GM08714 (cell line): ENCODE measurements around the gene DYSF.

ENCODE experiments used
- H3K4me3 ChIP-seq: fragments of 200-500 bp; sonication (Bioruptor generic); 2 replicates; pipeline ENCODE4 v1.5.1; 2014; ENCODE audit warnings: mild to moderate bottlenecking, low read length, inconsistent platforms
- ZNF274 ChIP-seq: IDR thresholded peaks from 2 replicates; pipeline ENCODE4 v1.6.1; 2012; ENCODE audit warnings: mild to moderate bottlenecking, low read depth, low read length

DYSF gene

DNA sequence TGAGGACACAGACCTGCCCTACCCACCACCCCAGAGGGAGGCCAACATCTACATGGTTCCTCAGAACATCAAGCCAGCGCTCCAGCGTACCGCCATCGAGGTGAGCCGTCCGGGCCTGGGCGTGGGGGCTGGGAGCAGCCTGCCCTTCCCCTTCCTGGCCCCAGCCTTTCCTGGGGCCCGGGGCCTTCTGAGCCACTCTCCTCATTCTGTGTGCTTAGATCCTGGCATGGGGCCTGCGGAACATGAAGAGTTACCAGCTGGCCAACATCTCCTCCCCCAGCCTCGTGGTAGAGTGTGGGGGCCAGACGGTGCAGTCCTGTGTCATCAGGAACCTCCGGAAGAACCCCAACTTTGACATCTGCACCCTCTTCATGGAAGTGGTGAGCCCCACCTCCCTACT, 157.9 kb downstream of the DYSF start:
- TF ChIP-seq ZNF274 = no peak
- no peak overlapping the region for H3K4me3 ChIP-seq

DNA sequence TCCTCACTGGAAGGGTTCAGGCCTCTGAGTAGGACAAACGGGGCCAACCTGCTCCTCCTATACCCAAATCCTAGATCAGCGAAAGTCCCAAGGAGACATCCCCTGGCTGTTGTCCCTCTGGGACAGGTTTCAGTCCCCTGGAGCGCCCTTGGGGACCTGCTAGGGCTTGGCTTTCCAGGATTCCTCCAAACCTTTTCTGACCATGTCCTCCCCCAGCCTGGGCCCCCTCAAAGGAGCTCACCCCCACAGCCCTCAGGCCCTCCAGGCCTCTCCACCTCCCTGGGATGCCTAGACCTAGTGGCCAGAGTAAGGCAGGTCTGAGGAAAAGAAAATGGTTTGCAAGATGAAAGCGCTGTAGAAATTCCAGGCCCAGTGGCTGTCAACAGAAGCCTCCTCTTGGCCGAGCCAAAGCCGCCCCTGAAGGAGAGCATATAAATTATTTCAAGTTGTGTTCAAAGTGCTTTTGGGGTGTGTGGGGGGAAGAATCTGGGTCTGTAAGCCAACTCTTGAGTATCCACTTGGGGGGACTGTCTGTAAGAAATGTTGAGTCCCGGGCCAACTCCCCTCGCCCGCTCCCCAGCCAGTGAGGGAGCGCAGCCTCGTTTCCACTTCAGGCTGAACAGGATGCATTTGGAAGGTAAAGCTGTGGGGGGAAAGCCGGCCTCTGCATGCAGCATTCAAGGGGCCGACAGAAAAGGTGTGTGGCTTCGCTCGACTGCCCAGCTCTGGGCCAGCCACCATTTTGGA, 158.6 kb downstream of the DYSF start:
- no peak for TF ChIP-seq ZNF274
- H3K4me3 ChIP-seq = no peak overlapping the region

DNA sequence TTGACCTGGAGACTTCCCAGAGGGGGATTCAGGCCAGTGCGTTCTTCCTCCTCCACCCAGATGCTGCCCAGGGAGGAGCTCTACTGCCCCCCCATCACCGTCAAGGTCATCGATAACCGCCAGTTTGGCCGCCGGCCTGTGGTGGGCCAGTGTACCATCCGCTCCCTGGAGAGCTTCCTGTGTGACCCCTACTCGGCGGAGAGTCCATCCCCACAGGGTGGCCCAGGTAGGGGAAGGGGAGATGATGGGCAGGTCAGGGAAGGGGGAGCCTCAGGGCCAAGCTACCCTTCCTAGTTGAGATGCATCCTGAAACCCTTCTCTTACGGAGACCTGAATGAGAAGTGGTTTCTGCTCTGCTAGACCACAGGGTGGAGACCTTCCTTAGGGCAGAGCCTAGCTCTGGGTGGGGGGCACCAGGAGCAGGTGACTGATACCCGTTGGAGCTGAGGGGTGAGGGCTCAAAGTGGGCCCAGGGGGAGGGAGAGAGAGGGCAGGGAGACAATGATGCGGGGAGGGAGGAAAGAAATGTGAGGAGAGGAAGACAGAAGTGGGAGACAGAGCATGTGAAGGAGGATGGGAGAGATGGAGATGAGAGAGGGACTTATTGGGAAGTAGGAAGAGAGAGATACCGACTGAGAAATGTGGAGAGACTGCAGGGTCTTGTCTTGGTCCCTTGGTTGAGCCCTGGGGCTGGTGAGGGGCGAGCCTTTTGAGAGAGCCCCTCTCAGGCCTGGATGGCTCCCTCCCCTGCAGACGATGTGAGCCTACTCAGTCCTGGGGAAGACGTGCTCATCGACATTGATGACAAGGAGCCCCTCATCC, 159.4 kb downstream of the DYSF start:
- H3K4me3 ChIP-seq = no peak overlapping the region
- TF ChIP-seq ZNF274 = no peak

DNA sequence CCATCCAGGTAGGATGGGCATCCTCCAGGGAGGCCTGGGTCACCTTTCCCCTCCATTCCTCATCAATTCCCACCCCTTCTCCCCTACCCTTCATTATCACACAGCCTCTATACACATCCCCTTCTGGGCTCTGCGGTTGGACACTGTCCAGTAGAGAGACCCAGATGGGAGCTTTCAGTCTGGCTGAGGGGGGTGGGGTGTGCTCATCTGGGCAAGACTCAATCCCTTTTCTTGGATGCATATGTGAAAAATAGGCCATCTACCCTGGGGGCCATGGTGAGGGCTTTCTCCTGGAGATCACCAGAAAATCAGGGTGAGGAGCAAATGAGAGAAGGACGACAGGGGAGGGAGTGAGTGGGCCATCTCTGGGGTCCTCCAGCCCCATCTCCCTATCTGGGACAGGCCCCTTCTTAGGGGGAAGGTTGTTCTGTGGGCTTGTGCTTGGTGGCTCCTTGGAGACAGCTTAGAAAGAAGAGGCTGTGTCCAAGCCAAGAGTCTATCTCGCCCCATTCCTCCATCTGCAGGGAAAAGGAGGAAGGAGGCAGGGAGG, 160.1 kb downstream of the DYSF start:
- TF ChIP-seq ZNF274 = no peak

DNA sequence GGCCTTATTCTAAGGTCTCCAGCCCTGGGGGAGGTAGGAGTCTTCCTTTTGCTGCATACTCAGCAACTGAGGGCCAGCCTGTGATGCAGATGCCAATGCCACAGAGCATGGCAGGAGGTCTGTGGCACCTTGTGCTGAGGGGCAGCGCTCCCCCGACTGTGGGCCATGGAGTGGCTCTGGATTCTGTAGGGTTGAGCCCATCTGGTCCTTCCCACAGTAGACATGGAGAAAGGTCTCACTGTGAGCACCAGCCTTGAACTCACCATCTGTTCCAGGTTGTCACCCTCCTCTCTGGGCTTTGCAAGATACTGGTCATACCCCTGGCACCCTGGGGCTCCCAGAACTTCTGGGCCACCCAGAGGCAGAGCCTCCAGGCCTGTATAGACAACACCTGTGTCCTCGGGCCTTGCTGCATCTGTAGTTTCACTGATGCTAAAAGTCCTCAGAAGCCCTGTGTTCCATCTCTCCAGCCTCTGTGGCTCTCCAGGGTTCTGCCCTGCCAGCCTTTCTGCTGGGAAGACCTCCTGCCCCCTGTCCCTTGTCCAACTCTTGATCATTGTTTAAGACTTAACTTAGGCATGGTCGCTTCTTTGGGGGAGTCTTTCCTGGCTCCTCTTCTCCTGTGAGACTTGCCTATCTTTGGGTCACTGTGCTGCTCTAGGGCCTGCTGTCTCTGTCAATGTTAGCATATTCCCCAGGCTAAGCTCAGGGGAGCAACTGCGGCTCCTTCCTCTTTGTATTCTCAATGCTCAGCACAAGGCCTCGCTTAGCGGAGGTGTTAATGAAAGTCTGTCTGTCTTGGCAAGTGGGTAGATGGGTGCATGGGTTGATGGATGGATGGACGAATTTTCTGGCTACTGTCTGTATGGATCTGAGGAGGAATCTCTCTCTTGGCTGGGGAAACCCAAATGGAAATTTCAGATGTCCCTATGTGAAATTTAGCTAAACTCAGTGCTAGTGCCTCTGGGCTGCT, 160.9 kb downstream of the DYSF start:
- TF ChIP-seq ZNF274 = no peak

More for the DNA sequence above, 160.1 kb downstream of the DYSF start:
- no peak overlapping the region for H3K4me3 ChIP-seq

DNA sequence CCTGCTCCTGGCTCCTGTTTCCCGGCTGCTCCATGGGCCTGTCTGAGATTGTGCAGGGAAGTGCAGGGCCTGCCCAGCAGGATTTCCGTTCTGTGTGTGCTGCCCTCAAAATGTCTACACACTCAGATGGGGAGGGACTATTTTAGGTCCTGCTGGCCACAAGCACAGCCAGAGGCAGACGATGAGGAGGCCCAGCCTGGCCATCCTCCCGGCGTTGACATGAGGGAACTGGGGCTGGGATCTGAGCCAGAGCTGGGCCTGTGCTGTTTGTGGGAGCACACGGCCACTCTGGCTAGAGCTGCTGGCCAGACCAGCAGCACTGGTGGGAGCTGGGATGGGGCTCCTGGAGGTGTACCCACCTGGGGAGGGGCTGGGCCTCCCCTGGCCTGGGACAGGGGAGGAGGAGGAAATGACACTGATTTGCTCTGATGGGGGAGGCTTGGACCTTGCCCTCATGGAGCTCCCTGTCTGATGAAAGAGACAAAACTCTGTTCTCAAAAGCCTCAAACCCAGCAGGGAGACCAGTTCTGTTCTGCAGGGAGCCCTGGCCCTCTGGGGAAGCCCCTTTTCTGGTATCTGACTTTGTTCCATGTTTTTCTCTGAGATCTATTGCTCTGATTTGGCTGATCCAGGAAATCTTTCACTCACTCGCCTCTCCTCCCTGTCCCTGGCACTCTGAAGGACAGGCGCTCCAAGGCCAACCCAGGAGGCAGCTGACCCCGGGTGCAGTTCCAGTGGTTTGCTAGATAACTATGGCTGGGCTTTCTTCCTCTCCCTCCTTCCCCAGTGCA, 161.8 kb downstream of the DYSF start:
- no peak overlapping the region for H3K4me3 ChIP-seq
- no peak for TF ChIP-seq ZNF274

More for the DNA sequence above, 160.9 kb downstream of the DYSF start:
- H3K4me3 ChIP-seq = no peak overlapping the region

DNA sequence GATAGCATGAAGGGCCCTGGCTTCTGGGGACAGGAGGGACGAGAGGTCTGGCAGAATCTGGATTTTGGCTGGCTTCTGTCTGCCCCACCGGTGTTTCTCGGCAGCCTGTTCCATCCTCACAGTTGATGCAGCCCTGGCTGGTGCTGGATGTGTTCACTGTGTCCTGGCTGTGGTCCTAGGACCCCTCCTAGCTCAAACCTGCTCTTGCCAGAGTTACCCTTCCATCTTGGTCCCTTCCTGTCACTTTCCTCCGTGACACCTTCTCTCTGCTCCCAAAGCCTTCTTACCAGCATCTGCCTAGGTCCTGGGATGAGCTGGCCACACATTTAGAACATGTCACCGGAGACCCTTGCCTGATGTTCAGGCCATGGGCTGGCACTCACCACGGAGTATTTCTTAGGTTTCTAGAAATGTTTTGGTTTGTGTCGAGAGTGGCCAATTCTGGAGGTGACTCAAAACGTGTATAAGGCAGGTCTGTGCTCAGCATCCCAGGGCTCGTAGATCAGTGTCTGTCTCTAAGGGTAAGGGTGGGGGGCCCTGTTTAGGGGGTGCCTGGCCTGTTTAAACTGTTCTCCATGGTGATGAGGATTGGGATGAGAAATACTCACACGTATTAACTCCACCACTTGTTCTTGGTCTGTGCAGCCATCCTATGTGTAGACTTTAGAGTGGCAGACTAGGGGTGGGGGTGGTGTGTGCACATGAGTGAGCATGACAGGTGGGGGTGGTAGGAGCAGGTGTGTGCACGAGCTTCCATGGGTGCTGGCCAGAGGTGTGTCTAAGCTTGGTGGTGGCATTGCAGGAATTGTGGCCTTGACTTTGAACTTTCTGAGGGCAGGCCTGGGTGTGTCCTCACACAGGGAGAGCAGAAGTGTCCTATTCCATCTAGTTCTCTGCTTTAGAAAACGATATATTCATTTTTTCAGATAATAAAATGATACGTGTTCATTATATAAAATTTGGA, 162.7 kb downstream of the DYSF start:
- TF ChIP-seq ZNF274 = no peak
- H3K4me3 ChIP-seq = no peak overlapping the region

DNA sequence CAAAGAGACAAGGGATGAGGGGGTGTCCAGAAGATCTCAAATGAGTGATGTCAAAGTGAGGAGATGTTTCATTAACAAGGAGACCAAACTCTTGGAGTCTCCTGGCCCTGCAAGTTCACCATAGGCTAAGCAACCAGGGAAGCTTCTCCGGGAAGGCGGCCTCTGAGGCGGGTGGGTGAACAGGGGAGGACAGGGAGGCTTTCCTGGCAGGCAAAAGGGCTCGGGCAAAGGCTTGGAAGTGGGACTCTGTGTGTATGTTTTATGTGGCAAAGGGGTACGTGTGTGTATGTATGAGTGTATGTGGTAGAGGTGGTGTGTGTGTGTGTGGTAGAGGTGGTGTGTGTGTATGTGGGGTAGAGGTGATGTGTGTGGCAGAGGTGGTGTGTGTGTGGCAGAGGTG, 163.9 kb downstream of the DYSF start:
- TF ChIP-seq ZNF274 = no peak
- no peak overlapping the region for H3K4me3 ChIP-seq

DNA sequence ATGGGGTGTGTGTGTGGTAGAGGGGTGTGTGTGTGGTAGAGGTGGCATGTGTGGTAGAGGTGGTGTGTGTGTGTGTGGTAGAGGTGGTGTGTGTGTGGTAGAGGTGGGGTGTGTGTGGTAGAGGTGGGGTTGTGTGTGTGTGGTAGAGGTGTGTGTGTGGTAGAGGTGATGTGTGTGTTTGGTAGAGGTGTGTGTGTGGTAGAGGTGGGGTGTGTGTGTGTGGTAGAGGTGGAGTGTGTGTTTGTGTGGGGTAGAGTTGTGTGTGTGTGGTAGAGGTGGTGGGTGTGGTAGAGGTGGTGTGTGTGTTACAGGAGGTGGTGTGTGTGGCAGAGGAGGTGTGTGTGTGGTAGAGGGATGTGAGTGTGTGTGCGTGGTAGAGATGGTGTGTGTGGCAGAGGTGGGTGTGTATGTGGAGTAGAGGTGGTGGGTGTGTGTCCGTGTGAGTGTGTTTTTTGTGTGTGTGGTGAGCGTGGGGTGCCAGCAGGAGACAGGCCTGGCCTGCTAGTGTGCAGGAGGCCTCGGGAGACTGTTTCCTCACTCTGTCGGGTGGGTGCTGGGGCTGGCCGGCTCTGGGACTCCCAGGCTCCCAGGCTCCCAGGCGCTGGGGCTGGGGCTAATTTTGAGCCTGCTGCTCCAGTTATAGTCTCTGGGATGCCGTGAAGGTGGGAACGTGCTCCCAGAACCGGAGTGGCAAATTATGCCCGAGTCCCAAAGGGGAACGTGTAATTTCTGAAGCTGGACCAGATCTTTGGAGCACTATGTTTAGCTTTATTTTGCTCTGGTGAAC, 165.2 kb downstream of the DYSF start:
- no peak overlapping the region for H3K4me3 ChIP-seq
- no peak for TF ChIP-seq ZNF274

DNA sequence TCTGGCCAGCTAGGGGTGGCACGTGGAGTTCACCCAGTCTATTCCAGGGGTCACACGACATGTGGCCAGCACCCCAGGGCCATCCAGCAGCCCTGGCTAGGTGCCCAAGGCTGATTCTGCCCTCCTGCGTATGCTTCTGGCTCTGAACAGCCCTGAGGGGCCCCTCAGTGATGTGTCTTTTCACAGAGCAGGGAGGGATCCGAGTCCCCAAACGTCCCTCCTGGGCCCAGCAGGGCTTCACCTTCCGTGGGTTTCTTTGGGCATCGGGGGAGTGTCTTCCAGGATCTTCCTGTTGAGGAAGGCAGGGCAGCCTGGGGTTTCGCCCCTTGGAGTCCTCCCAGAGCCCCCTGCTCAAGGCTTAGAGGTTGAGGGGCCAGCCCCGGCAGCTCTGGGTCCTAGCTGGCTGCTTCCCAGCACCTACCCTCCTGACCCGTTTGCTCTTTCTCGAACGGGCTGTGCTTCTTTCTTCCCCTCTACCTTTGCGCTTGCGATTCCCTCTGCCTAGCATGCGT, 165.9 kb downstream of the DYSF start:
- no peak overlapping the region for H3K4me3 ChIP-seq

DNA sequence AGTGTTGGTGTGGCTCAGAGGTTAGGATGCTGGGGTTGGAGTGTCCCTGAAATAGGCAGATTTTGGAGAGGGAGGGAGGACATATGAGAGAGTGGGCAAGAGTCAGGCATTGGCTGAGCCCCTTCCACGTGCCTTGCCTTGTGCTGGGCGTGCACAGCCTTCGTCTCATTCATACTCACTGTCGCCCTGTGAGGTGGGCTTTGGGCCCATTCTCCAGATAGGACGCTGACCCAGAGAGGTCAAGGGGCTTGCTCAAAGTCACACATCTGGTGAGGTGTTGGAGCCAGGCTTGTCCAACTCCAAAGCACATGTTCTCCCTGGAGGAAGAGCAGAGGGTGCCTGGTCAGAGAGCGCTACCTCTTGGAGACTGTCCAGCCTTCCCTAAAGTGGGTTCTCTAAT, 166.8 kb downstream of the DYSF start:
- no peak for TF ChIP-seq ZNF274
- no peak overlapping the region for H3K4me3 ChIP-seq

More for the DNA sequence above, 165.9 kb downstream of the DYSF start:
- TF ChIP-seq ZNF274 = no peak
